Measurements from ENCODE around the gene AK5.

DNA sequence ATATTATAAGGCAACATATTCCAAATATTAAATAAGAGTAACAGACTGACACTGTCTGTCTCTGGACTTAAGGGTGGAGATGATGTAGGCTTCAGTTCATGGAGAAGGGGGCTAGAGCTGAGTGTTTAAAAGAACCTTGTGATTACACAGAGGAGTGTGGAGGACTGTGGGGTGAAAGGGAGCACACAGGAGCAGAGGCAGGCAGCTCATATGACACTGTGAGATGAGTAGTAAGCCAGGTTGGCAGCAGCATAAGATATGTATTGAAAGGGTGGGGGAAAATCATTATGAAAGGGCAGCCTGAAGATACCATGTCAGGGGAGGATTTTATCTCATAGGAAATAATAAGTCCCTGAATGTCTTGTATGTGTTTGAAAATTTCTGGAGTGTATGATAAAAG is 104.5 kb downstream of the AK5 start:
- TF ChIP-seq TAF1 (IDR thresholded peaks at IDR 0.05; ENCODE audit: borderline replicate concordance, insufficient read depth, low read length) (no peak), POLR2AphosphoS5 (IDR thresholded peaks at IDR 0.05; ENCODE audit: low read depth, low read length) (no peak)
- TF ChIP-seq, protein P1, sequence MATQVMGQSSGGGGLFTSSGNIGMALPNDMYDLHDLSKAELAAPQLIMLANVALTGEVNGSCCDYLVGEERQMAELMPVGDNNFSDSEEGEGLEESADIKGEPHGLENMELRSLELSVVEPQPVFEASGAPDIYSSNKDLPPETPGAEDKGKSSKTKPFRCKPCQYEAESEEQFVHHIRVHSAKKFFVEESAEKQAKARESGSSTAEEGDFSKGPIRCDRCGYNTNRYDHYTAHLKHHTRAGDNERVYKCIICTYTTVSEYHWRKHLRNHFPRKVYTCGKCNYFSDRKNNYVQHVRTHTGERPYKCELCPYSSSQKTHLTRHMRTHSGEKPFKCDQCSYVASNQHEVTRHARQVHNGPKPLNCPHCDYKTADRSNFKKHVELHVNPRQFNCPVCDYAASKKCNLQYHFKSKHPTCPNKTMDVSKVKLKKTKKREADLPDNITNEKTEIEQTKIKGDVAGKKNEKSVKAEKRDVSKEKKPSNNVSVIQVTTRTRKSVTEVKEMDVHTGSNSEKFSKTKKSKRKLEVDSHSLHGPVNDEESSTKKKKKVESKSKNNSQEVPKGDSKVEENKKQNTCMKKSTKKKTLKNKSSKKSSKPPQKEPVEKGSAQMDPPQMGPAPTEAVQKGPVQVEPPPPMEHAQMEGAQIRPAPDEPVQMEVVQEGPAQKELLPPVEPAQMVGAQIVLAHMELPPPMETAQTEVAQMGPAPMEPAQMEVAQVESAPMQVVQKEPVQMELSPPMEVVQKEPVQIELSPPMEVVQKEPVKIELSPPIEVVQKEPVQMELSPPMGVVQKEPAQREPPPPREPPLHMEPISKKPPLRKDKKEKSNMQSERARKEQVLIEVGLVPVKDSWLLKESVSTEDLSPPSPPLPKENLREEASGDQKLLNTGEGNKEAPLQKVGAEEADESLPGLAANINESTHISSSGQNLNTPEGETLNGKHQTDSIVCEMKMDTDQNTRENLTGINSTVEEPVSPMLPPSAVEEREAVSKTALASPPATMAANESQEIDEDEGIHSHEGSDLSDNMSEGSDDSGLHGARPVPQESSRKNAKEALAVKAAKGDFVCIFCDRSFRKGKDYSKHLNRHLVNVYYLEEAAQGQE (IDR thresholded peaks at IDR 0.05; ENCODE audit: insufficient read depth in 1 of 2, low read depth in 2 of 2, low read length in 2 of 2) = no peak
